GM21825 (cell line): ENCODE results near the gene CCL4.

ENCODE experiments used
- ATAC-seq: cut with Tn5 transposase; IDR thresholded peaks from one replicate; pipeline ENCODE4 v1.9.1; 2021; ENCODE audit warnings: mild to moderate bottlenecking, moderate library complexity; ENCODE audit not compliant: unreplicated experiment

The CCL4 gene

GRCh38 chr17:36142235-36142634 lies 38.6 kb downstream of the CCL4 start:
- ATAC-seq, result no peak

GRCh38 chr17:36142806-36143205 lies 39.2 kb downstream of the CCL4 start:
- no peak for ATAC-seq

GRCh38 chr17:36144014-36144413 lies 40.4 kb downstream of the CCL4 start:
- no peak for ATAC-seq

GRCh38 chr17:36144981-36145729 lies 41.5 kb downstream of the CCL4 start:
- ATAC-seq, result no peak

GRCh38 chr17:36147601-36148000 lies 44.0 kb downstream of the CCL4 start:
- no peak for ATAC-seq

- ATAC-seq, result peak; percentile 52
Observed at GRCh38 chr17:36148559-36149295, 45.1 kb downstream of the CCL4 start.

GRCh38 chr17:36149296-36149820 lies 45.7 kb downstream of the CCL4 start:
- no peak for ATAC-seq

GRCh38 chr17:36151891-36152638 lies 48.4 kb downstream of the CCL4 start:
- ATAC-seq, result no peak

GRCh38 chr17:36152639-36153120 lies 49.1 kb downstream of the CCL4 start:
- no peak for ATAC-seq

- ATAC-seq, result no peak
Observed at GRCh38 chr17:36153895-36154610, 50.4 kb downstream of the CCL4 start.
